HEK293T (cell line): ENCODE measurements around the gene P2RY13.

ENCODE experiments used
- CTBP1 ChIP-seq: fragments of 450-650 bp; IDR thresholded peaks from 2 replicates; pipeline ENCODE4 v1.6.1; 2016; ENCODE audit warnings: borderline replicate concordance
- ELF4 ChIP-seq: fragments of 450-650 bp; IDR thresholded peaks from 2 replicates; pipeline ENCODE4 v1.6.1; 2017; ENCODE audit warnings: antibody characterized with exemption
- FOXM1 ChIP-seq: fragments of 450-650 bp; IDR thresholded peaks from 2 replicates; pipeline ENCODE4 v1.6.1; 2017; ENCODE audit warnings: mild to moderate bottlenecking, borderline replicate concordance
- PKNOX1 ChIP-seq: fragments of 450-650 bp; IDR thresholded peaks from 2 replicates; pipeline ENCODE4 v1.6.1; 2016
- SP1 ChIP-seq: fragments of 450-650 bp; IDR thresholded peaks from 2 replicates; pipeline ENCODE4 v1.6.1; 2017
- ZNF384 ChIP-seq: fragments of 450-650 bp; IDR thresholded peaks from 2 replicates; pipeline ENCODE4 v1.6.1; 2016

GRCh38 chr3:151312972-151313371 is 16.4 kb downstream of the P2RY13 start:
- TF ChIP-seq SP1 (no peak), FOXM1 (no peak), ELF4 (no peak), PKNOX1 (no peak), ZNF384 (no peak), CTBP1 (no peak)
